Activated T-helper 9 cell treated with anti-CD3 and anti-CD28 coated beads, Interleukin-2, amount 50 U/mL, for 16 hours (primary cell): ENCODE data around the gene NREP.
A peak's percentile ranks its signal among the peaks of the same experiment; 100 is the strongest.

ENCODE experiments used
- DNase-seq: peaks from one replicate; pipeline ENCODE4 v3.0.0-alpha.2; 2020; ENCODE audit warnings: low read depth

NREP gene

GRCh38 chr5:111765613-111766571 lies 8.9 kb upstream of the NREP start:
- no peak for DNase-seq

DNA sequence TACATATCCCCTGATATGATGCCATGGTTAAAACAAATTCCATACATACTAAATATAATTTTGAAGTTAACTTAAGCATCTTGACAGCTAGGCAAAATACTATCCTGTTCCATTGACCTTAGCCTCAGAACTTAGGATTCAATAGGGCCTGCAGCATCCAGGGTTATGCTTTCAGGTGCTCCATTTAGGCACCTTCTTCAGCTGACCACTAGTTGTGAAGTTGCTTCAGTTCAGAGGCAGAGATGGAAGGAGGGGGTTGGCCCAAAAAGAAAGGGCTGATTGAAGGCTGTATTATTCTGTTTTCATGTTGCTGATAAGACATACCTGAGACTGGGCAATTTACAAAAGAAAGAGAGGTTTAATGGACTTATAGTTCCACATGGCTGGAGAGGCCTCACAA lies 7.0 kb upstream of the NREP start:
- DNase-seq, result no peak

- no peak for DNase-seq
Measured at GRCh38 chr5:111762895-111763294, 5.9 kb upstream of the NREP start.

DNA sequence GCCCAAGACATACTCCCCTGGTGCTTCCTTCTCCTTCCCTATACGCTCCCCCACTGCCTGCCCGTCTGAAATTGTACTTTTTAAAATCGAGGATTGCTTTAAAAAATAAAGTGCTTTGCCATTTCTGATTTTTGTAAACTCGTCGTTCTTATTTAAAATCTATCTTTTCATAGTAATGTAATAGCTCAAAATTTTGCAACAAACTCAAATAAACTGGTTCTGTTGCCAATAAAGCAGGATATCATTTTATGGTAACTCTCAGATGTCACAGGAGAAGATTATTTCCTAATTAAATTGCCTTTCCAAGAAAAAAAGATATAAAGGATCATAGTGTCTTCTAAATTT lies 1.3 kb upstream of the NREP start:
- DNase-seq, result no peak

- DNase-seq, result peak; percentile 47
Measured at GRCh38 chr5:111757355-111758283, 625 bp upstream of the NREP start.

GRCh38 chr5:111755942-111756381 lies 1.0 kb downstream of the NREP start:
- no peak for DNase-seq

DNA sequence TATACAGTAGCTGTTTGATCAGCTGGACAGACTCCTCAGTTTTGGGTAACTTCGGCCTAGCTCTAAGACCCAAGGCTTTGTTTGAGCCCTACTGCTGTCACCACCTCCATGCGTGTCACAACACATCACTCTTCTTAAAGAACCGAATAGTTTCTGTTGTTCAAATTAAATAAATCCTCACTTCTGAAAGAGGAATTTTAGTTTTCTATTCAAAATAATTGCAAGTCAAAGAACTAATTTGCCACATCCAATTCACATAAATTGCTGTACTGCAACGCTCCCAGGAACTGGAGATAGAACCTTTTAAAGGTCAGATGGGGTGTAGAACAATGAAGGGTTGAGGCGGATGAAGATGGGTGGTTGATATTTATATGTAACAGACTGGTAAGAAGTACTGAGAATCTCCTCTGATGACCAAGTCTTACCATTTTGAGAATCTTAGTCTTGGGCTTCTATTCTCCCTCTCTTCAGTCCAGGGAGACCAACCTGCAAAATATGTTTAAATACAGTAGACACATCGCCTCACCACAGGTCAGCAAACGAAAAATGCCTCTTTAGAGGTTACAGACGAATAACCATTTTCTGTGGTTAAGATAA lies 1.6 kb downstream of the NREP start:
- DNase-seq, result no peak

- DNase-seq, result no peak
Measured at GRCh38 chr5:111753884-111754589, 3.0 kb downstream of the NREP start.

DNA sequence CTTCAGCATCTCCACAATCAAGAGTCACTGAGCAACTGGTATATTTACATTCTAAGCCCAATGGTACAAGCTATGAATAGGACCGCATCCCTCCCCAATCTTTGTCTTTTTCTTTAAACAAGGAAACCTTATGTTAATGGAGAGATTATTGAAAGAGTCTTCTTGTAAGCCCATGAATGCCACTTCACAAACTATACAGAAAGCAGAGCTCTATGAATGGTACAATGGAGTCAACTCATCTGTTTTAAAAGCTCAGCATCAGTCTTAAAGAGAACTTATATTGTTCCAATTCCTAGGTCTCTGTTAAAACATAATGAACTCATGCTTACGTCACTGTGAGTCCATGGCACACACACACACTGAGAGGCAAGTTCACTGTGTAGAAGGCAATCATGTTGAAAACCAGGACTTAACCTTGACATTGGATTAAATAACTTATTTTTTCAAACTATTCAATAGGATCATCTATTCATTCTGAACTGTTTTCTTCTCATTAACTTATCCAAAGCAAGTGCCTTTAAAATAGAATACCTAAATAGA lies 4.5 kb downstream of the NREP start:
- DNase-seq, result no peak

DNA sequence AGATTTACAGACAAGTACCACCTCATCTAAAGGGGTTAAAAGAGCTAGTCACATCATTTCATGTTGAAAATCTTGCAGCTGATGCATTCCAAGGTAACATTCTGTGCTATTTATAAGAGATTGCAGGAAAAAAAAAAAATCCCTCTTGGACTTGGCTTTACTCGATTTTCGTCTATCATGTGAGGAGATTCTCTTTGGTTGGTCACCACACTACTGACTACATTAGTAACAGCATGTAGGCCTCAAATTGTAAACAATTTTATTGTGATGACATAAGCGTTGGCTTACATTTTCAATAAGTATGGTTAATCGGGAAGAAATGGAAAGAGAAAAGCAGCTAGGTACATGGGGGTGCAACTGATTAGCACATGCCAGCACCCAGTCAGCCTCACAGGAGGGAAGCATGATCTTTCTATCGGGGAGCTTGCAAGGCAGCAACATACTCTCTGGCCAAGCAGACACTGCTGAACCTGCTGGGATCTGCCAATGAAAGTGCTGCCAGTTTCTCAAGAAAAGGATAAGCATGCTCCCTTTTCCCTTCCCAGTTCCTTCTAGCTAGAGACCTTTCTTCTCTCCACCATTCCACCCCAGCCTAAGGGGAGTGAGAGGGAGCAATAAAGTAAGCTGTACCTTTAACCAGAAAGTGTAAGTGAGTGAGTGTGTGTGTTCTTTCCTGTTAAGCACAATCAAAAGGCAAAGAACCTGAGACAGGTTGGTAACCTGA lies 7.5 kb downstream of the NREP start:
- no peak for DNase-seq

GRCh38 chr5:111748304-111748763 lies 8.7 kb downstream of the NREP start:
- DNase-seq, result no peak

GRCh38 chr5:111747337-111747736 lies 9.7 kb downstream of the NREP start:
- DNase-seq, result no peak

DNA sequence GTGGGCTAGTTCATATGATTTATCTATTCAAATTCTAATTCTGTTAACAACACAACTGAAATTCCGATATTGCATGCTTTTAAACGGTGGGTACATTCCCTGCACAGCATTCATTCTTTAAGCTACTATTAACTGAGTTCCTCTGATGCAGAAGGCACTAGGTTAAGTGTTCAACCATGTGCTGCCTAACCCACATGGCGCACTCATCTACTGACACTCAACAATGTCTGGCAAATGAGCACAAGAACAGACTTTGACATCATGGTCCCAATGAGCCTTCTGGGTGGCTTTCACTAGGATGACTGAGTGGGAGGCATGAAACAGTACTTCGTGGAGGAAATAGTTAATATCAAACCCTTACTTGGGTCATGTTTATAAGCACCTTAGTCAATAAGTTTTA lies 10.2 kb downstream of the NREP start:
- no peak for DNase-seq

DNA sequence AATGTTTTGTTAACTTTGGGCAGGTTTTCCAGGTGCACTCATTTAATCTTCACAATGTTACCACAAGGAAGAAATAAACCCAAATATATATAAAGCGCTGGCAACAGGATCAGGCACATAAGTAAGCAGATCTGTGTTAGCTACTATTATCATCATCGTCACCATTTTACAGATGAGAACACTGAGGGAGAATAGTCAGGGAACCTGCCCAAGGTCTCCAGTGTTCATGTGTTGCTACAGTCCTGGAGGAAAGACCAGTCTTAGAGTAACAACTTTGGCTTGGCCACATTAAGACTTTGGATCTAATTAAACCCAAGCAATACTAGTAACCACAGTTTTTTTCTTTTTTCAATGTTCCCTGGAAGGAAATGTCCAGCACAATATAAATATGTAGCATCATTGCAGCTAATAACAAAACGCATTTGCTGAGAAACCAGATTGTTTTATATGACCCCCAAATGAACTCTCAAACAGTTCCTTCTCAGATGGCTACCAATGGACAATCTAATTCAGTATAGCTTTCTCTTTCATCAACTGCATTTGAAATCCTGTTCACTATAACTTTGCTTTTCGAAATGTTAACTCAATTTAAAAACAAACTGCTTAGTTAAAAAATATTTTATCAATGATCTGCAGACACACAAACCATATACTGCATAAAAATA lies 11.8 kb downstream of the NREP start:
- DNase-seq, result no peak

- no peak for DNase-seq
Measured at GRCh38 chr5:111744455-111744854, 12.5 kb downstream of the NREP start.

GRCh38 chr5:111743988-111744387 lies 13.0 kb downstream of the NREP start:
- DNase-seq, result no peak

GRCh38 chr5:111743512-111743911 lies 13.5 kb downstream of the NREP start:
- DNase-seq, result no peak

- no peak for DNase-seq
Measured at GRCh38 chr5:111742177-111742994, 14.6 kb downstream of the NREP start.

DNA sequence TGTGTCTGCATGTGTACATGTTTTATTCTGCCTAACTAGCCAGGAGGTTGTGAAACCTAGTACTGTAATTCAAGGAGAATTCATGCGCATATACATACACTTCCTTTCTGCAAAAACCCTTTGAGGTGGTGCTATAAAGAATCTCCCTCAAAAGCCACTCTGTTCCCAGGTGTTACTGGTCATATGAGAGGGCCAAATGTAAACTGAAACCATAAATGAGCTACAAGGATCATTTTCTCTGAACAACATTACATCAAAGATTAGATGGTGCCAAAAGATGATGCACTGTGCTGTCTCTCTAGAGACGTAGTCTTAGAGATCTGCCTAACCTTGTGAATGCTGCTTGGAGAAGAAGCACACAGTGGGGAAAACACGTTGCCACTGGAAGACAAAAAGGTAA lies 15.7 kb downstream of the NREP start:
- DNase-seq, result no peak
